A549 (cell line): Measurements from ENCODE around the gene PCDHGA6.
"Not testable (repeated sequence)": the region's sequence is repeated elsewhere in the genome, so short reads cannot be mapped to it uniquely, and the experiment has no call there.

ENCODE experiments used
- CEBPB ChIP-seq, 2 experiments: fragments of >200 bp in 1 of 2; sonication (Bioruptor Twin) in 1 of 2; formaldehyde crosslinking in 1 of 2; IDR thresholded peaks; 2 replicates each; pipeline ENCODE4 v1.6.1; 2012 to 2016
- CHD2 ChIP-seq: fragments of 150-350 bp; IDR thresholded peaks from 2 replicates; pipeline ENCODE4 v1.6.1; 2014; ENCODE audit warnings: low read length; ENCODE audit not compliant: partially characterized antibody
- CTCF ChIP-seq: fragments of >200 bp; sonication (Bioruptor Twin); formaldehyde crosslinking; IDR thresholded peaks from 3 replicates; pipeline ENCODE4 v1.5.1; 2016
- ELK1 ChIP-seq: fragments of 150-350 bp; IDR thresholded peaks from 2 replicates; pipeline ENCODE4 v1.6.1; 2014; ENCODE audit warnings: low read depth, mild to moderate bottlenecking, low read length
- EP300 ChIP-seq, 2 experiments: fragments of >200 bp; sonication (Bioruptor Twin); formaldehyde crosslinking; IDR thresholded peaks; 2 replicates in 1 of 2; 3 replicates in 1 of 2; pipeline ENCODE4 v1.6.1; 2016 to 2017
- ESRRA ChIP-seq: fragments of 150-350 bp; IDR thresholded peaks from 2 replicates; pipeline ENCODE4 v1.6.1; 2014; ENCODE audit warnings: mild to moderate bottlenecking, low read length, borderline replicate concordance
- KDM5A ChIP-seq: fragments of 200-600 bp; sonication (generic); IDR thresholded peaks from 2 replicates; pipeline ENCODE4 v1.6.1; 2016; ENCODE audit warnings: antibody characterized with exemption, mild to moderate bottlenecking
- POLR2A ChIP-seq: IDR thresholded peaks from 2 replicates; pipeline ENCODE4 v1.6.1; 2012; ENCODE audit warnings: mild to moderate bottlenecking, low read length
- RAD21 ChIP-seq, 2 experiments: fragments of >200 bp in 1 of 2; sonication (Bioruptor Twin) in 1 of 2; formaldehyde crosslinking in 1 of 2; IDR thresholded peaks in 1 of 2; conservative IDR thresholded peaks in 1 of 2; 2 replicates in 1 of 2; 3 replicates in 1 of 2; pipeline ENCODE4 v1.6.1; 2012 to 2018; ENCODE audit warnings: inconsistent platforms in 1 of 2
- RCOR1 ChIP-seq: fragments of 150-350 bp; IDR thresholded peaks from 2 replicates; pipeline ENCODE4 v1.6.1; 2014; ENCODE audit warnings: antibody characterized with exemption, low read length, low read depth
- RNF2 ChIP-seq: fragments of 200-600 bp; sonication (generic); IDR thresholded peaks from 2 replicates; pipeline ENCODE4 v1.6.1; 2016; ENCODE audit warnings: low read depth, mild to moderate bottlenecking, antibody characterized with exemption, moderate library complexity, borderline replicate concordance
- USF2 ChIP-seq: fragments of 450-650 bp; IDR thresholded peaks from 2 replicates; pipeline ENCODE4 v1.6.1; 2014; ENCODE audit warnings: antibody characterized with exemption
- ZFP36 ChIP-seq: fragments of 450-650 bp; IDR thresholded peaks from 2 replicates; pipeline ENCODE4 v1.6.1; 2014; ENCODE audit warnings: borderline replicate concordance; ENCODE audit not compliant: partially characterized antibody

DNA sequence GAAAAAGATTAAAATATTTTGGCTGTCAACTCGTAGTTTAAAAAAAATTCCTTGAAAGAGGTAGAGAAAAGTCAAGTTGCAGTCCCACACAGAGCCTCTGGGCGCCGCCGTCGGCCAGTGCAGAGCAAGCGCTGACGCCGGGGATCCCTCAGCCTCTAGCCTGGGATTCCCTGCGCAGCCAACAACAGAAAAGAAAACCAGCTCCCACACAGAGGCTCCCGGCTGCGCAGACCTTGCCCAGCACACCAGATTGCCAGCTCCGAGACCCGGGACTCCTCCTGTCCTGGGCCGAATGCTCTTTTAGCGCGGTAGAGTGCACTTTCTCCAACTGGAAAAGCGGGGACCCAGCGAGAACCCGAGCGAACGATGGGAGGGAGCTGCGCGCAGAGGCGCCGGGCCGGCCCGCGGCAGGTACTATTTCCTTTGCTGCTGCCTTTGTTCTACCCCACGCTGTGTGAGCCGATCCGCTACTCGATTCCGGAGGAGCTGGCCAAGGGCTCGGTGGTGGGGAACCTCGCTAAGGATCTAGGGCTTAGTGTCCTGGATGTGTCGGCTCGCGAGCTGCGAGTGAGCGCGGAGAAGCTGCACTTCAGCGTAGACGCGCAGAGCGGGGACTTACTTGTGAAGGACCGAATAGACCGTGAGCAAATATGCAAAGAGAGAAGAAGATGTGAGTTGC lies 43.9 kb downstream of the PCDHGA6 start, which contains the start of gene PCDHGB7:
- TF ChIP-seq POLR2A; KDM5A; CEBPB (IDR thresholded peaks at IDR 0.05); CHD2; USF2; RNF2; ZFP36; ELK1; EP300 (IDR thresholded peaks at IDR 0.05); ESRRA; RCOR1: not testable (repeated sequence)
- TF ChIP-seq CTCF (peak; percentile 31; the same call in 2 of the 3 replicates), RAD21 (conservative IDR thresholded peaks at IDR 0.05 in 1 of 2, IDR thresholded peaks at IDR 0.05 in 1 of 2) (peak; percentile 50 to 71)
